Body of pancreas (tissue), 4 donors: Measurements from ENCODE around the gene CDCA8. TPM values are rescaled to one million over a fixed set of nuclear protein-coding genes. Genes with fewer than 3 reads are reported as not detected.

Source experiments
- ATAC-seq: fragments of 150-250 bp; one replicate; pipeline ENCODE4 v1.9.1; 2016
- DNase-seq, 4 donors: peaks; one replicate each; pipeline ENCODE4 v3.0.0-alpha.2; 2019
- H3K27ac ChIP-seq, 4 donors: fragments of 200-600 bp; sonication (generic); 1 replicate in 3 of 4; 2 replicates in 1 of 4; pipeline versions ENCODE4 v1.5.1 to v1.6.1; 2016 to 2019; ENCODE audit warnings: mild to moderate bottlenecking in 1 of 4, mixed read lengths in 1 of 4, moderate library complexity in 1 of 4
- H3K27me3 ChIP-seq, 2 donors: fragments of 200-600 bp; sonication (generic); one replicate each; pipeline ENCODE4 v1.6.0; 2016; ENCODE audit warnings: mild to moderate bottlenecking in 1 of 2
- H3K36me3 ChIP-seq, 2 donors: fragments of 200-600 bp; sonication (generic); replicated peaks in 1 of 2; 2 replicates each; pipeline ENCODE4 v1.5.1; 2016; ENCODE audit warnings: low read depth in 2 of 2; ENCODE audit not compliant: insufficient read depth in 1 of 2
- H3K4me1 ChIP-seq: fragments of 200-600 bp; sonication (generic); one replicate; pipeline ENCODE4 v1.6.0; 2016
- H3K4me3 ChIP-seq, 2 donors: fragments of 200-600 bp; sonication (generic); 1 replicate in 1 of 2; 2 replicates in 1 of 2; pipeline ENCODE4 v1.5.1; 2016 to 2019
- H3K9me3 ChIP-seq, 3 donors: fragments of 200-600 bp; sonication (generic); 1 replicate in 2 of 3; 2 replicates in 1 of 3; pipeline ENCODE4 v1.5.1; 2016
- CTCF ChIP-seq, 7 experiments: fragments of 450-650 bp in 4 of 7; fragments of 200-600 bp in 3 of 7; sonication (generic) in 3 of 7; IDR thresholded peaks; one replicate each; pipeline ENCODE4 v1.5.1; 2016 to 2019; ENCODE audit warnings: antibody characterized with exemption in 7 of 7
- POLR2A ChIP-seq, 3 donors: fragments of 450-650 bp; IDR thresholded peaks; one replicate each; pipeline ENCODE4 v1.6.1; 2016; ENCODE audit warnings: antibody characterized with exemption in 3 of 3, mild to moderate bottlenecking in 2 of 3
- WGBS, 2 donors: methylation state at CpG; one replicate each; pipeline ENCODE4 v1.1.5; 2017; 5-methylcytosine and 5-hydroxymethylcytosine counted together
- intact Hi-C: fragments of 100-400 bp; cut with DNase I; formaldehyde crosslinking; loops from one replicate; pipeline ENCODE4 v1.15.1; 2023
- total RNA-seq, 2 donors: library from RNA; depleted of rRNA; stranded (reverse); fragments of >200 nt; gene quantifications; one replicate each; pipeline ENCODE4 v1.1.0, GENCODE V29; 2016

The CDCA8 gene
- total RNA-seq, 2 donors from 2014 or later = not detected

DNA sequence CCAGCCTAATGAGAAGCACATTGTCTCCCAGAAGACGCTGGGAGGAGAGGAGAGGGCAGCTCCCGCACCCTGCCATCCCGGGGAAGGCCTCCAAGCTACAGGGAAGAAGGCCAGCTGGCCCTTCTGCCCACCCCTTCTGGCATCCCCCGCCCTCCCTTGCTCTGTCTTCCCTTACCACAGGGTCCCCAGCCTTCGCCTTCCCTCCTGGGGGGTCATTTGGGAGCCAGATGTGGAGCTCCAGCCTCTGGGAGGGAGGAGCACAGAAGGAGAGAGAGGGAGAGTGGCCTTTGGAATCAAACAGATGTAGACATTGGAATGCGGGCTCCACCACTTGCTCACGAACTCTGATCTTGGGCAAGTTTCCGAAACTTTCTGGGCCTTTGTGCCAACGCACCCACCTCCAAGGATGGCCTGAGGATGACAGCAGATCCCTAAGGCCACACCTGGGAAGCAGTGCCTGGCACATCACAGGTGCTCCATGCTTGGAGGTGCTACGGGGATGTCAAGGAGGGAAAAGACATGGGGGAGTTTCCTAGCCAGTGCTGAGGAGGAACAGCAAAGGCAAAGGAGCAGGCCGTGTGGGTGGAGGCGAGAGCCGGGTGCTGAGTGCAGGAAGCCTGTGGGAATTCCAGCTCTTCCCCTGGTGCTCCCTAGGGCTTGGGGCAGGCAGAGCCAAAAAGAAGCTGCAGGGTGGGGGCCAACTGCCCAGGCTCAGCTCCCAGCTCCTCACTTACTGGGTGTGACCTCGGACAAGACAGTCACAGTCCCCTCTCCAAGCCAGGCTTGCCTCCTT lies 34.5 kb upstream of the CDCA8 start:
- ATAC-seq = no peak
- H3K27me3 ChIP-seq = peaks cover 0 to 9% of the 10 kb centered on the region in 2 donors
- H3K4me3 ChIP-seq = no peak overlapping the region
- no peaks in the 10 kb centered on the region for H3K9me3 ChIP-seq
- no peak overlapping the region for H3K27ac ChIP-seq
- TF ChIP-seq POLR2A (IDR thresholded peaks at IDR 0.05) (no peak), CTCF (IDR thresholded peaks at IDR 0.05) (no peak)
- no peaks in the 10 kb centered on the region for H3K4me1 ChIP-seq
- intact Hi-C loops = no loop called here
- no peaks in the 10 kb centered on the region for H3K36me3 ChIP-seq
- DNase-seq = no peak
- 52 to 61% methylated on average over 14 of the region's 14 CpGs for WGBS, 2 donors

DNA sequence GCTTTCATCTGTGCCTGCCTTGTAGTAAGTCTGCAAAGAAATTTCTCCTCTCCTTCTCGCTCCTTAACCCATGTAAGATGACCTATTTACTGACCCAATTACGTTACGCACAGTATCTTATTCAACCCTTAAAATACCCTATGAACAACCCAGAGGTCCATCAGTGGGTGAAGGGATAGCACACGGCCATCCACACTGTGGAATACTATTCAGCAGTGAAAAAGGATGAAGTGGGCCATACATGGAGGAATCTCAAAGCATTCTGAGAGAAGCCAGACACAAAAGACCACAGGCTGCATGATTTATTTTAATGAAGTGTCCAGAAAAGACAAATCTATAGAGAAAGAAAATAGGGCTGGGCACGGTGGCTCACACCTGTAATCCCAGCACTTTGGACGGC lies 33.8 kb upstream of the CDCA8 start:
- Histone ChIP-seq H3K4me1 (no peaks in the 10 kb centered on the region), H3K27me3 (peaks cover 0 to 9% of the 10 kb centered on the region in 2 donors)
- ATAC-seq = no peak

GRCh38 chr1:37660664-37661063 lies 31.7 kb upstream of the CDCA8 start:
- Histone ChIP-seq H3K4me1 (no peaks in the 10 kb centered on the region), H3K27me3 (peaks cover 0 to 9% of the 10 kb centered on the region in 2 donors), H3K36me3 (no peaks in the 10 kb centered on the region), H3K27ac (no peak overlapping the region), H3K9me3 (no peaks in the 10 kb centered on the region), H3K4me3 (no peak overlapping the region)
- 10 to 33% methylated on average over 8 to 9 of the region's 10 CpGs for WGBS, 2 donors
- TF ChIP-seq POLR2A (IDR thresholded peaks at IDR 0.05) (no peak), CTCF (IDR thresholded peaks at IDR 0.05) (no peak)
- DNase-seq (no peak), ATAC-seq (no peak)
- intact Hi-C loops = no loop called here

More for the DNA sequence above, 33.8 kb upstream of the CDCA8 start:
- Histone ChIP-seq H3K27ac (no peak overlapping the region), H3K36me3 (no peaks in the 10 kb centered on the region), H3K9me3 (no peaks in the 10 kb centered on the region), H3K4me3 (no peak overlapping the region)
- TF ChIP-seq CTCF (IDR thresholded peaks at IDR 0.05) (no peak), POLR2A (IDR thresholded peaks at IDR 0.05) (no peak)
- WGBS, 2 donors = 66 to 70% methylated on average over 6 of the region's 6 CpGs
- intact Hi-C loops = no loop called here
- no peak for DNase-seq

- Histone ChIP-seq H3K27ac (no peak overlapping the region), H3K4me1 (no peaks in the 10 kb centered on the region), H3K4me3 (no peak overlapping the region), H3K36me3 (no peaks in the 10 kb centered on the region), H3K9me3 (no peaks in the 10 kb centered on the region), H3K27me3 (peaks cover 0 to 9% of the 10 kb centered on the region in 2 donors)
- 53 to 67% methylated on average over 4 to 9 of the region's 9 CpGs for WGBS, 2 donors
- intact Hi-C loops = no loop called here
- DNase-seq (no peak), ATAC-seq (no peak)
- no peak for TF ChIP-seq CTCF (IDR thresholded peaks at IDR 0.05)
These were observed 30.9 kb upstream of the CDCA8 start for GRCh38 chr1:37661401-37661800.
